Stimulated activated CD4-positive, alpha-beta T cell treated with anti-CD3 and anti-CD28 coated beads, Interleukin-1b, Interleukin-23, amount 100 ng/mL, for 4 hours (primary cell): ENCODE measurements around the gene ANO9.

Experiments
- DNase-seq, 2 donors: peaks; one replicate each; pipeline ENCODE4 v3.0.0-alpha.2; 2020; ENCODE audit warnings: low read depth in 2 of 2

Gene ANO9

GRCh38 chr11:384511-384910 lies 57.3 kb downstream of the ANO9 start:
- DNase-seq: no peak

GRCh38 chr11:383431-383830 lies 58.4 kb downstream of the ANO9 start:
- no peak for DNase-seq

GRCh38 chr11:382081-382629 lies 59.7 kb downstream of the ANO9 start:
- no peak for DNase-seq

GRCh38 chr11:381501-382072 lies 60.2 kb downstream of the ANO9 start:
- no peak for DNase-seq

GRCh38 chr11:380996-381395 lies 60.8 kb downstream of the ANO9 start:
- no peak for DNase-seq

- no peak for DNase-seq
These were observed 61.3 kb downstream of the ANO9 start for GRCh38 chr11:380491-380890.

GRCh38 chr11:380095-380480 lies 61.7 kb downstream of the ANO9 start:
- DNase-seq: no peak

- no peak for DNase-seq
These were observed 62.4 kb downstream of the ANO9 start for GRCh38 chr11:379205-380094.

- no peak for DNase-seq
These were observed 63.8 kb downstream of the ANO9 start for GRCh38 chr11:377883-378500.

- DNase-seq: no peak
These were observed 64.5 kb downstream of the ANO9 start for GRCh38 chr11:377174-377865.

GRCh38 chr11:376531-377173 lies 65.2 kb downstream of the ANO9 start:
- DNase-seq: no peak

GRCh38 chr11:375065-376025 lies 66.5 kb downstream of the ANO9 start:
- no peak for DNase-seq

GRCh38 chr11:373716-374551 lies 67.9 kb downstream of the ANO9 start:
- DNase-seq: no peak

- DNase-seq: no peak
These were observed 68.7 kb downstream of the ANO9 start for GRCh38 chr11:372809-373715.

- DNase-seq: no peak
These were observed 69.9 kb downstream of the ANO9 start for GRCh38 chr11:371716-372590.

- no peak for DNase-seq
These were observed 70.8 kb downstream of the ANO9 start for GRCh38 chr11:371051-371450.
